ENCODE data around the gene KCNH2. TPM values are rescaled to one million over a fixed set of nuclear protein-coding genes. Genes with fewer than 3 reads are reported as not detected.

Gene KCNH2
- total RNA-seq, 4 donors from 2014 or later: 0.19 to 2.5 (median 0.72) TPM

DNA sequence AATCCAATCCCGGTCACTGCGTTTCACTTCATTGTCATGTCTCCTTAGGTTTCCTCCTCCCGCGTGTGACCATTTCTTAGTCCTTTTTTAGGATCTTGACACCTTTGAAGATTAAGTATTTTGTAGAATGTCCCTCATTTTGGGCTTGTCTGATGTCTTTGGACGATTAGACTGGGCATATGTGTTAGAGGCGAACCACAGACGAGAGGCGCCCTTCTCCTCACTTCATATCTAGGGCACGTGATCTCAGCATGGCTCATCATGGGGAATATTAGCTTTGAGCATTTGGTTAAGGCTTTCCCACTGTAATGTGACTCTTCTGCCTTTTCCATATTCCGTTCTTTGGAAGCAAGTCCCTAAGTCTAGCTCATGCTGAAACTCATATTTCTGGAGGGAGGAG is 59.0 kb downstream of the KCNH2 start:
- 77 to 86% methylated on average over 10 of the region's 10 CpGs for WGBS, 2 donors
- Histone ChIP-seq H3K4me1 (no peaks in the 10 kb centered on the region), H3K36me3 (no peaks in the 10 kb centered on the region), H3K9me3 (no peaks in the 10 kb centered on the region), H3K4me3 (no peak overlapping the region), H3K27me3 (peaks cover 0 to 56% (median 0%) of the 10 kb centered on the region in 4 donors), H3K27ac (no peak overlapping the region)
- DNase-seq: no peak
- TF ChIP-seq, protein P1, sequence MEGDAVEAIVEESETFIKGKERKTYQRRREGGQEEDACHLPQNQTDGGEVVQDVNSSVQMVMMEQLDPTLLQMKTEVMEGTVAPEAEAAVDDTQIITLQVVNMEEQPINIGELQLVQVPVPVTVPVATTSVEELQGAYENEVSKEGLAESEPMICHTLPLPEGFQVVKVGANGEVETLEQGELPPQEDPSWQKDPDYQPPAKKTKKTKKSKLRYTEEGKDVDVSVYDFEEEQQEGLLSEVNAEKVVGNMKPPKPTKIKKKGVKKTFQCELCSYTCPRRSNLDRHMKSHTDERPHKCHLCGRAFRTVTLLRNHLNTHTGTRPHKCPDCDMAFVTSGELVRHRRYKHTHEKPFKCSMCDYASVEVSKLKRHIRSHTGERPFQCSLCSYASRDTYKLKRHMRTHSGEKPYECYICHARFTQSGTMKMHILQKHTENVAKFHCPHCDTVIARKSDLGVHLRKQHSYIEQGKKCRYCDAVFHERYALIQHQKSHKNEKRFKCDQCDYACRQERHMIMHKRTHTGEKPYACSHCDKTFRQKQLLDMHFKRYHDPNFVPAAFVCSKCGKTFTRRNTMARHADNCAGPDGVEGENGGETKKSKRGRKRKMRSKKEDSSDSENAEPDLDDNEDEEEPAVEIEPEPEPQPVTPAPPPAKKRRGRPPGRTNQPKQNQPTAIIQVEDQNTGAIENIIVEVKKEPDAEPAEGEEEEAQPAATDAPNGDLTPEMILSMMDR (IDR thresholded peaks at IDR 0.05): no peak
- no peak for TF ChIP-seq POLR2A (IDR thresholded peaks at IDR 0.05)
- intact Hi-C loops (cut with DNase I): no loop called here

DNA sequence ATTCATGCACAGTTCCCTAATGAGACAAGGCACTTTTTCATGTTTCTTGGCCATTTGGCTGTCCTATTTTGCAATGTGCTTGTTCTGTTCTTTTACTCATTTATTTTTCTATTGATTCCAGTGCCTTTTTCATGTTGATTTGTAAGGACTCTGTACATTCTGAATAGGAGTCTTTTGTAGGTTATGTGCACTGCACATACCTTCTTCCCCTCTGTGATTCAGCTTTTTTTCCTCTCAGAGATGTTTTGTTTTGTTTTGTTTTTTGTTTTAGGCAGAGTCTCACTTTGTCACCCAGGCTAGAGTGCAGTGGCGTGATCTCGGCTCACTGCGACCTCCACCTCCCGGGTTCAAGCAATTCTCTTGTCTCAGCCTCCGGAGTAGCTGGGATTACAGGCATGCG is 59.7 kb downstream of the KCNH2 start:
- no peak overlapping the region for H3K27ac ChIP-seq

DNA sequence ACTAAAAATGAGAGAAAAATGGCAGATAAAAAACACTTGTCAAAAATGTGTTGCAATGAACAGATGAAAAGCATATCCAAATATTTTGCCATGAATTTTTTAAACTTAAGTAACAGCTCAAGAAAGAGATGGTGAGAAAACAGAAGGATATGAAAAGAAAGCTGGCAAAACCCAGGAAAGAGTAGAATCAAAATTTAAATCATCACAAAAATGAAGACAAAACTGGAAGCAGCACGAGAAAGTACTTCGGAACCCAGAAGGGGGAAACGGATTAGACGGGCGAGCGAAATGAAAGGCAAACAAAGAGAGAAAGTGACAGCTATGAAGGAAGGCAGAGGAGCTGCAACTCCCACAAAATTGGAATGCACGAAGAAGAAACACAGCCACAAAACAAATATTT is 60.2 kb downstream of the KCNH2 start:
- Histone ChIP-seq H3K27ac (no peak overlapping the region), H3K27me3 (peaks cover 0 to 63% (median 0%) of the 10 kb centered on the region in 4 donors), H3K4me1 (no peaks in the 10 kb centered on the region), H3K9me3 (no peaks in the 10 kb centered on the region), H3K4me3 (no peak overlapping the region), H3K36me3 (no peaks in the 10 kb centered on the region)
- intact Hi-C loops (cut with DNase I): no loop called here
- no peak for TF ChIP-seq POLR2A (IDR thresholded peaks at IDR 0.05)
- TF ChIP-seq, protein P1 (IDR thresholded peaks at IDR 0.05): no peak
- 26 to 28% methylated on average over 7 of the region's 7 CpGs for WGBS, 2 donors
- DNase-seq: no peak

More for the DNA sequence above, 59.7 kb downstream of the KCNH2 start:
- TF ChIP-seq, protein P1 (IDR thresholded peaks at IDR 0.05): no peak
- TF ChIP-seq POLR2A (IDR thresholded peaks at IDR 0.05): no peak
- no peak for DNase-seq
- WGBS, 2 donors: 74 to 79% methylated on average over 6 of the region's 6 CpGs
- intact Hi-C loops (cut with DNase I): no loop called here
- Histone ChIP-seq H3K27me3 (peaks cover 0 to 59% (median 0%) of the 10 kb centered on the region in 4 donors), H3K9me3 (no peaks in the 10 kb centered on the region), H3K4me1 (no peaks in the 10 kb centered on the region), H3K36me3 (no peaks in the 10 kb centered on the region), H3K4me3 (no peak overlapping the region)

DNA sequence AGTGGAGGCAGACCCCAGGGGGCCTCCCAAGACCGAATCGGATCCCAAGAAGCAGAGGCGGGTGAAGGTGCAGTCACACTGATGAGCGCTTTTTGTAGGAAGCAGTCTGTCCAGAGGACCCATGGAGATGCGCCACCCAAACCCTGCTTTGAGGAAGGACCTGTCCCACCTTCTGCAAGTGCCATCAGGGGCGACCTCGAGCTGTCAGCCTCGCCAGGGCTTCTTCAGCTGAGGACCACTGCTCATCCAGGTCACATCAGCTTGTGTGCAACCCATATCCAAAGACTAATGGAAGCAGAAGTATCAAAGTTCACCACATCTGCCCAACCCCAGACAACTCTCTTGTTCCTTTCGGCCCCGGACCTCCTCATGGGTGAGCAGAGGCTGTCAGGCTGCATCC is 61.5 kb downstream of the KCNH2 start:
- WGBS, 2 donors: 90 to 94% methylated on average over 7 to 10 of the region's 10 CpGs
- Histone ChIP-seq H3K27ac (no peak overlapping the region), H3K4me3 (no peak overlapping the region), H3K36me3 (no peaks in the 10 kb centered on the region), H3K27me3 (peaks cover 0 to 73% (median 0%) of the 10 kb centered on the region in 4 donors), H3K9me3 (no peaks in the 10 kb centered on the region), H3K4me1 (no peaks in the 10 kb centered on the region)
- TF ChIP-seq, protein P1 (IDR thresholded peaks at IDR 0.05): no peak
- no peak for TF ChIP-seq POLR2A (IDR thresholded peaks at IDR 0.05)
- intact Hi-C loops (cut with DNase I): no loop called here
- DNase-seq: no peak

DNA sequence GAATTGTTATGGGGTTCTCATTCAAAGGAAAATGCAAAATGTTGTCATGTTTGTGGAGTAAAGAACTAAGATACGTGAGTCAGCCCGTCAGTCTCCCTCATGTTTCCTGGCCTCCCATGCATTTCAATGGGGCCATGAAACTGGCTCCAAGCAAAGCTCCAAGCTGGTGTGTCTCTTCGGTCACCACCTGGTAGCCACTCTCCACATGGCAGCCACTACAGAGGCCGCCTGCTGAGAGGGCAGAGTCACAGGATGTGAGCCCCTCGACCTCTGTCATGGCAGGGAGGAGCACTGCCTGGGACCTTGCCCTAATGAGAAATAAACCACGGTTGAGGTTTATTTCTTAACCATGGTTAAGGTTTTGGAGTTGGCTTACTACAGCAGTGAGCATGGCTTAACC is 63.2 kb downstream of the KCNH2 start:
- H3K4me3 ChIP-seq: no peak overlapping the region
- 64 to 67% methylated on average over 4 to 6 of the region's 6 CpGs for WGBS, 2 donors
- intact Hi-C loops (cut with DNase I): no loop called here
- no peak for TF ChIP-seq POLR2A (IDR thresholded peaks at IDR 0.05)
- TF ChIP-seq, protein P1 (IDR thresholded peaks at IDR 0.05): no peak
- no peaks in the 10 kb centered on the region for H3K4me1 ChIP-seq
- H3K36me3 ChIP-seq: no peaks in the 10 kb centered on the region
- DNase-seq: no peak
- peaks cover 0 to 74% (median 0%) of the 10 kb centered on the region in 4 donors for H3K27me3 ChIP-seq
- no peak overlapping the region for H3K27ac ChIP-seq
- H3K9me3 ChIP-seq: no peaks in the 10 kb centered on the region
